BLaER1 treated with 17β-estradiol and CSF1 and Interleukin-3, amounts not matched to agents 10 nM and 100 nM (cell line): Measurements from ENCODE around the gene PRM3.

Source experiments
- H3K27ac ChIP-seq, 11 experiments: shearing (Covaris generic); formaldehyde crosslinking; 2 replicates each; pipeline ENCODE4 v1.8.1; 2022
- H3K27me3 ChIP-seq, 11 experiments: shearing (Covaris generic); formaldehyde crosslinking; 2 replicates each; pipeline ENCODE4 v1.8.1; 2022
- H3K36me3 ChIP-seq, 11 experiments: shearing (Covaris generic); formaldehyde crosslinking; 2 replicates each; pipeline ENCODE4 v1.8.1; 2022
- H3K4me1 ChIP-seq, 10 experiments: shearing (Covaris generic); formaldehyde crosslinking; 2 replicates each; pipeline ENCODE4 v1.8.1; 2022
- H3K4me2 ChIP-seq, 11 experiments: shearing (Covaris generic); formaldehyde crosslinking; 2 replicates each; pipeline ENCODE4 v1.8.1; 2022
- H3K4me3 ChIP-seq, 10 experiments: shearing (Covaris generic); formaldehyde crosslinking; 2 replicates each; pipeline ENCODE4 v1.8.1; 2022
- H3K9ac ChIP-seq, 11 experiments: shearing (Covaris generic); formaldehyde crosslinking; 2 replicates each; pipeline ENCODE4 v1.8.1; 2022
- H3K9me3 ChIP-seq, 11 experiments: shearing (Covaris generic); formaldehyde crosslinking; replicated peaks in 1 of 11; 2 replicates each; pipeline ENCODE4 v1.8.1; 2022
- H4K20me1 ChIP-seq, 11 experiments: shearing (Covaris generic); formaldehyde crosslinking; 2 replicates each; pipeline ENCODE4 v1.8.1; 2022
- Cebpa-rat ChIP-seq, 11 experiments: shearing (Covaris generic); IDR thresholded peaks; 2 replicates each; pipeline ENCODE4 v1.8.1; 2022

PRM3 gene

GRCh38 chr16:11259655-11260595, 13.5 kb downstream of the PRM3 start:
- H3K27me3 ChIP-seq: peaks cover 0 to 7% (median 0%) of the 10 kb centered on the region in 11 experiments; a peak in 8 of 22 replicates
- no peaks in the 10 kb centered on the region for H3K9me3 ChIP-seq
- H3K4me1 ChIP-seq: peaks cover 28 to 61% (median 55%) of the 10 kb centered on the region in 10 experiments
- H3K27ac ChIP-seq: 0 out of 22 replicates have a peak overlapping the region, but pooled peaks of 1 of the 11 experiments have one; percentile 18
- H4K20me1 ChIP-seq: peaks cover 0 to 10% (median 7%) of the 10 kb centered on the region in 11 experiments; a peak in 15 of 22 replicates
- H3K4me2 ChIP-seq: peak overlapping the region; percentile 61 to 100 (median 78); a peak in 18 of 22 replicates
- no peak overlapping the region for H3K9ac ChIP-seq
- no peak overlapping the region for H3K4me3 ChIP-seq
- H3K36me3 ChIP-seq: no peaks in the 10 kb centered on the region; a peak in 1 of 22 replicates
- TF ChIP-seq Cebpa-rat (IDR thresholded peaks at IDR 0.05): no peak

GRCh38 chr16:11258553-11259492, 14.6 kb downstream of the PRM3 start:
- H3K27me3 ChIP-seq: peaks cover 0 to 12% (median 0%) of the 10 kb centered on the region in 11 experiments; a peak in 8 of 22 replicates
- peaks cover 0 to 21% (median 18%) of the 10 kb centered on the region in 11 experiments; a peak in 18 of 22 replicates for H4K20me1 ChIP-seq
- H3K4me3 ChIP-seq: no peak overlapping the region
- H3K36me3 ChIP-seq: peaks cover 0 to 7% (median 0%) of the 10 kb centered on the region in 11 experiments; a peak in 2 of 22 replicates
- H3K9ac ChIP-seq: peak overlapping the region in 9 of 11 experiments; percentile 1 to 57 (median 18); a peak in 9 of 22 replicates
- peaks cover 27 to 63% (median 58%) of the 10 kb centered on the region in 10 experiments for H3K4me1 ChIP-seq
- H3K4me2 ChIP-seq: peak overlapping the region; percentile 61 to 100 (median 78)
- TF ChIP-seq Cebpa-rat (IDR thresholded peaks at IDR 0.05): no peak
- H3K9me3 ChIP-seq: no peaks in the 10 kb centered on the region
- peak overlapping the region in 5 of 11 experiments; percentile 2 to 32 (median 18); a peak in 6 of 22 replicates for H3K27ac ChIP-seq

- Histone ChIP-seq H3K27ac (peak overlapping the region in 9 of 11 experiments; percentile 83 to 97 (median 92); a peak in 17 of 22 replicates), H3K4me3 (peak overlapping the region; percentile 65 to 87 (median 78)), H3K4me1 (peaks cover 38 to 65% (median 61%) of the 10 kb centered on the region in 10 experiments), H3K27me3 (peaks cover 0 to 12% (median 0%) of the 10 kb centered on the region in 11 experiments; a peak in 8 of 22 replicates), H3K9ac (peak overlapping the region; percentile 87 to 97 (median 91); a peak in 19 of 22 replicates), H3K36me3 (peaks cover 0 to 13% (median 0%) of the 10 kb centered on the region in 11 experiments; a peak in 3 of 22 replicates), H4K20me1 (peaks cover 0 to 36% (median 33%) of the 10 kb centered on the region in 11 experiments; a peak in 18 of 22 replicates), H3K9me3 (no peaks in the 10 kb centered on the region), H3K4me2 (peak overlapping the region; percentile 97 to 100 (median 99))
- no peak for TF ChIP-seq Cebpa-rat (IDR thresholded peaks at IDR 0.05)
Measured at GRCh38 chr16:11257131-11257938, 16.1 kb downstream of the PRM3 start.

- no peak for TF ChIP-seq Cebpa-rat (IDR thresholded peaks at IDR 0.05)
- Histone ChIP-seq H3K27ac (peak overlapping the region; percentile 81 to 97 (median 92)), H3K9me3 (no peaks in the 10 kb centered on the region), H4K20me1 (peaks cover 0 to 42% (median 39%) of the 10 kb centered on the region in 11 experiments; a peak in 18 of 22 replicates), H3K36me3 (peaks cover 0 to 18% (median 0%) of the 10 kb centered on the region in 11 experiments; a peak in 3 of 22 replicates), H3K9ac (peak overlapping the region; percentile 87 to 97 (median 91)), H3K4me3 (peak overlapping the region; percentile 65 to 87 (median 78)), H3K4me2 (peak overlapping the region; percentile 97 to 100 (median 99)), H3K4me1 (peaks cover 44 to 71% (median 68%) of the 10 kb centered on the region in 10 experiments), H3K27me3 (peaks cover 0 to 12% (median 0%) of the 10 kb centered on the region in 11 experiments; a peak in 8 of 22 replicates)
Measured at GRCh38 chr16:11256661-11257130, 16.7 kb downstream of the PRM3 start.

GRCh38 chr16:11255737-11256660, 17.4 kb downstream of the PRM3 start, which contains the start of gene SOCS1:
SOCS1 (minus strand) TSS chr16:11256204; CDS start chr16:11255478, 726 bp downstream.
- Histone ChIP-seq H3K27me3 (peaks cover 0 to 12% (median 0%) of the 10 kb centered on the region in 11 experiments; a peak in 8 of 22 replicates), H3K4me2 (peak within 1 kb of the TSS; percentile 97 to 100 (median 99)), H3K36me3 (peaks cover 0 to 18% (median 0%) of the 10 kb centered on the region in 11 experiments; a peak in 3 of 22 replicates), H3K4me3 (peak within 1 kb of the TSS; percentile 65 to 87 (median 78)), H3K9ac (peak within 1 kb of the TSS; percentile 87 to 97 (median 91)), H4K20me1 (peaks cover 0 to 49% (median 42%) of the 10 kb centered on the region in 11 experiments; a peak in 18 of 22 replicates), H3K9me3 (no peaks in the 10 kb centered on the region), H3K27ac (peak within 1 kb of the TSS; percentile 81 to 97 (median 92)), H3K4me1 (peaks cover 45 to 72% (median 68%) of the 10 kb centered on the region in 10 experiments)
- no peak for TF ChIP-seq Cebpa-rat (IDR thresholded peaks at IDR 0.05)

GRCh38 chr16:11254913-11255736, 18.3 kb downstream of the PRM3 start:
- Histone ChIP-seq H3K4me1 (peaks cover 45 to 72% (median 68%) of the 10 kb centered on the region in 10 experiments), H3K27ac (peak overlapping the region; percentile 47 to 97 (median 92); a peak in 21 of 22 replicates), H3K4me2 (peak overlapping the region; percentile 91 to 100 (median 98)), H3K36me3 (peaks cover 0 to 18% (median 0%) of the 10 kb centered on the region in 11 experiments; a peak in 3 of 22 replicates), H3K9ac (peak overlapping the region; percentile 87 to 97 (median 91)), H3K9me3 (no peaks in the 10 kb centered on the region), H3K4me3 (peak overlapping the region; percentile 65 to 87 (median 78)), H3K27me3 (peaks cover 0 to 12% (median 0%) of the 10 kb centered on the region in 11 experiments; a peak in 8 of 22 replicates), H4K20me1 (peaks cover 0 to 50% (median 46%) of the 10 kb centered on the region in 11 experiments; a peak in 18 of 22 replicates)
- no peak for TF ChIP-seq Cebpa-rat (IDR thresholded peaks at IDR 0.05)
